Karpas-422 (cell line): ENCODE measurements around the gene ARHGAP19. TPM values are rescaled to one million over a fixed set of nuclear protein-coding genes. Genes with fewer than 3 reads are reported as not detected.

ENCODE experiments used
- DNase-seq: peaks from one replicate; pipeline ENCODE4 v3.0.0-alpha.2; 2015
- H2AFZ ChIP-seq: fragments of 200-600 bp; sonication (generic); 2 replicates; pipeline ENCODE4 v1.6.1; 2014; ENCODE audit warnings: antibody characterized with exemption, low read length, mixed read lengths
- H3K27ac ChIP-seq: fragments of 200-600 bp; sonication (generic); 2 replicates; pipeline ENCODE4 v1.5.1; 2014; ENCODE audit warnings: mild to moderate bottlenecking, low read length, moderate library complexity
- H3K27me3 ChIP-seq: fragments of 200-600 bp; sonication (generic); 2 replicates; pipeline ENCODE4 v1.6.1; 2014; ENCODE audit warnings: low read length, mixed read lengths
- H3K36me3 ChIP-seq: fragments of 200-600 bp; sonication (generic); 2 replicates; pipeline ENCODE4 v1.6.1; 2014; ENCODE audit warnings: low read length, mixed read lengths; ENCODE audit not compliant: insufficient read depth
- H3K4me1 ChIP-seq: fragments of 200-600 bp; sonication (generic); 2 replicates; pipeline ENCODE4 v1.6.1; 2014; ENCODE audit warnings: mild to moderate bottlenecking, low read length, mixed read lengths
- H3K4me2 ChIP-seq: fragments of 200-600 bp; sonication (generic); 2 replicates; pipeline ENCODE4 v1.6.1; 2014; ENCODE audit warnings: low read length, low read depth, mild to moderate bottlenecking; ENCODE audit not compliant: poor library complexity, severe bottlenecking
- H3K4me3 ChIP-seq: fragments of 200-600 bp; sonication (generic); 2 replicates; pipeline ENCODE4 v1.5.1; 2014; ENCODE audit warnings: mild to moderate bottlenecking, antibody characterized with exemption, low read length, mixed read lengths
- H3K79me2 ChIP-seq: fragments of 200-600 bp; sonication (generic); 2 replicates; pipeline ENCODE4 v1.6.1; 2014; ENCODE audit warnings: mild to moderate bottlenecking, low read length, mixed read lengths
- H3K9ac ChIP-seq: fragments of 200-600 bp; sonication (generic); 2 replicates; pipeline ENCODE4 v1.6.0; 2014; ENCODE audit warnings: low read length
- H3K9me2 ChIP-seq: fragments of 200-600 bp; sonication (generic), shearing (Covaris generic); replicated peaks from 2 replicates; pipeline ENCODE4 v1.6.0; 2014; ENCODE audit warnings: mild to moderate bottlenecking, low read length, moderate library complexity; ENCODE audit not compliant: insufficient read depth
- H3K9me3 ChIP-seq: fragments of 300-700, 200-600 bp; sonication (generic); 2 replicates; pipeline ENCODE4 v1.6.1; 2014; ENCODE audit warnings: low read length, mixed read lengths
- H4K20me1 ChIP-seq: fragments of 200-600 bp; sonication (generic); 2 replicates; pipeline ENCODE4 v1.6.1; 2014; ENCODE audit warnings: mild to moderate bottlenecking, antibody characterized with exemption, low read length, low read depth; ENCODE audit not compliant: insufficient read depth
- total RNA-seq: library from RNA; depleted of rRNA; stranded (reverse); fragments of >200 nt; shearing (Covaris generic); gene quantifications from 2 replicates; pipeline ENCODE4 v1.2.3, GENCODE V29; 2014; ENCODE audit warnings: low replicate concordance

ARHGAP19 gene
- total RNA-seq, 1 experiment from 2014 or later: 10.4 TPM

DNA sequence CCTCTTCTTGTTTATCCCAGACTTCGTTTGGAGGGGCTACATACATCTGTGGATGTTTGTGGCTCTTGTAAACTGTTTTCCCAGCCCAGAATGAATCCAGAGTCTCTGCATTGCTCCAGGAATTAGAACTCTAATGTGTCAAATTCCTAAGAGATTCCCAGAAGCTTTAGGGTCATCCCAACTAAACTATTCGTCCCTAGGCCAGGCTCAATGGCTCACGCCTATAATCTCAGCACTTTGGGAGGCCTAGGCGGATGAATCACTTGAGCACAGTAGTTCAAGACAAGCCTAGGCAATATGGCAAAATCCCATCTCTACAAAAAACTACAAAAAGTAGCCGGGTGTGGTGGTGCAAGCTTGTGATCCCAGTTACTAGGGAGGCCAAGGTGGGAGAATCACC lies 28.5 kb downstream of the ARHGAP19 start:
- H3K27me3 ChIP-seq: no peaks in the 10 kb centered on the region
- no peak overlapping the region for H3K4me3 ChIP-seq
- H3K27ac ChIP-seq: no peak overlapping the region
- no peak overlapping the region for H3K4me2 ChIP-seq
- no peak overlapping the region for H3K9ac ChIP-seq
- no peaks in the 10 kb centered on the region for H3K9me2 ChIP-seq
- no peaks in the 10 kb centered on the region for H3K36me3 ChIP-seq
- H2AFZ ChIP-seq: no peak overlapping the region
- 0 out of 2 replicates have a peak, but pooled peaks cover 9% of the 10 kb centered on the region for H3K79me2 ChIP-seq
- H3K9me3 ChIP-seq: no peaks in the 10 kb centered on the region
- H4K20me1 ChIP-seq: no peaks in the 10 kb centered on the region
- no peaks in the 10 kb centered on the region for H3K4me1 ChIP-seq
- DNase-seq: no peak

GRCh38 chr10:97261656-97262055 lies 30.8 kb downstream of the ARHGAP19 start:
- H3K9me2 ChIP-seq: no peaks in the 10 kb centered on the region
- H2AFZ ChIP-seq: no peak overlapping the region
- no peaks in the 10 kb centered on the region for H3K36me3 ChIP-seq
- H3K27me3 ChIP-seq: no peaks in the 10 kb centered on the region
- 0 out of 2 replicates have a peak, but pooled peaks cover 2% of the 10 kb centered on the region for H3K79me2 ChIP-seq
- no peak overlapping the region for H3K27ac ChIP-seq
- no peaks in the 10 kb centered on the region for H4K20me1 ChIP-seq
- H3K9me3 ChIP-seq: no peaks in the 10 kb centered on the region
- no peak overlapping the region for H3K9ac ChIP-seq
- H3K4me3 ChIP-seq: no peak overlapping the region
- no peak for DNase-seq
- no peaks in the 10 kb centered on the region for H3K4me1 ChIP-seq
- no peak overlapping the region for H3K4me2 ChIP-seq

DNA sequence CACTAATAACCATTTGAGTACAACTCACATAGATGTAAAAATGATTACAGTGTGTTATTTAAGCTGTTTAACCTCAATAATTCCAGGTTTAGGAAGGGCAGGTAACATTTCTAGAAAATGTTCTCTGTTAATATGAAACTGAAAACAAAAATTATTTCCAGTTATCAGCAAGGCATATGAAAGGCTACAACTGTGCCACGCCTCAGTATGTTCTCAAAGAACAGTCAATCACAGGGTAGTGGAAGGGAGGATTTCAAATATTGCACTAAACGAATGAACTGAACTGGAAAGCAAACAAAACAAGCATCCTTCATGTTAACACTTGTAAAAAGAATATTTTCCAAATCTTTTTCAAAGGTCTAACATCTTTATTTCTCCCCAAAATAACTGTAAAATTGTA lies 31.3 kb downstream of the ARHGAP19 start:
- Histone ChIP-seq H3K4me2 (no peak overlapping the region), H3K4me1 (no peaks in the 10 kb centered on the region), H3K27ac (no peak overlapping the region), H3K36me3 (no peaks in the 10 kb centered on the region), H3K4me3 (no peak overlapping the region), H4K20me1 (no peaks in the 10 kb centered on the region), H3K9ac (no peak overlapping the region), H3K9me3 (no peaks in the 10 kb centered on the region), H3K27me3 (no peaks in the 10 kb centered on the region), H3K79me2 (0 out of 2 replicates have a peak, but pooled peaks cover 2% of the 10 kb centered on the region), H2AFZ (no peak overlapping the region), H3K9me2 (no peaks in the 10 kb centered on the region)
- no peak for DNase-seq

DNA sequence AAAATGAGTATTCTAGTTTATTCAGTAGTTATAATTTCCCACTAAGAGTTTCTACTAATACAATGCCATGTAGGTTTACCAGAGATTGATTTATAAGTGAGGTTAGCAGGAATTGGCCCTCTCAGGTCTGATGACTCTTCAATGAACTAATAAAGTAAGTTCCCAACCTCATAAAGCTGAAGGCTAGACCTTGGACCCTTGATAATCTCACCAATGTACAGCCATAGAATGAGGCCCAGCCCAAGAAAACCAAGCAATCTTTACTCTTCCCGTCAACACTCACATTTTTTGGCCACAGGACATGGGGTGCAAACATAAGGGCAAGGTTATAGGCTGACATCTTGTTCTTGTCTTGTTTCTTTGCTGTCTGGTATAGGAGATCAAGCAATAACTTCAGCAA lies 33.3 kb downstream of the ARHGAP19 start:
- no peaks in the 10 kb centered on the region for H3K9me3 ChIP-seq
- H3K4me2 ChIP-seq: no peak overlapping the region
- DNase-seq: no peak
- H3K4me3 ChIP-seq: no peak overlapping the region
- H3K79me2 ChIP-seq: no peaks in the 10 kb centered on the region
- no peak overlapping the region for H3K27ac ChIP-seq
- H3K27me3 ChIP-seq: no peaks in the 10 kb centered on the region
- no peak overlapping the region for H2AFZ ChIP-seq
- H3K36me3 ChIP-seq: peaks cover 8% of the 10 kb centered on the region
- no peaks in the 10 kb centered on the region for H4K20me1 ChIP-seq
- H3K9ac ChIP-seq: no peak overlapping the region
- no peaks in the 10 kb centered on the region for H3K4me1 ChIP-seq
- no peaks in the 10 kb centered on the region for H3K9me2 ChIP-seq

GRCh38 chr10:97256356-97256755 lies 36.1 kb downstream of the ARHGAP19 start:
- Histone ChIP-seq H3K27ac (no peak overlapping the region), H3K9ac (no peak overlapping the region), H3K79me2 (no peaks in the 10 kb centered on the region), H3K4me1 (peaks cover 7% of the 10 kb centered on the region), H4K20me1 (no peaks in the 10 kb centered on the region), H3K9me3 (no peaks in the 10 kb centered on the region), H3K9me2 (no peaks in the 10 kb centered on the region), H3K4me2 (no peak overlapping the region), H2AFZ (no peak overlapping the region), H3K27me3 (no peaks in the 10 kb centered on the region), H3K36me3 (peaks cover 8% of the 10 kb centered on the region), H3K4me3 (no peak overlapping the region)
- DNase-seq: no peak

- Histone ChIP-seq H3K79me2 (no peaks in the 10 kb centered on the region), H3K9me3 (no peaks in the 10 kb centered on the region), H2AFZ (no peak overlapping the region), H4K20me1 (no peaks in the 10 kb centered on the region), H3K4me2 (no peak overlapping the region), H3K27ac (no peak overlapping the region), H3K4me3 (no peak overlapping the region), H3K9ac (no peak overlapping the region), H3K36me3 (peaks cover 8% of the 10 kb centered on the region), H3K27me3 (no peaks in the 10 kb centered on the region), H3K9me2 (no peaks in the 10 kb centered on the region), H3K4me1 (peaks cover 7% of the 10 kb centered on the region)
- DNase-seq: no peak
Observed at GRCh38 chr10:97255512-97256293, 36.7 kb downstream of the ARHGAP19 start.

- no peak for DNase-seq
- no peaks in the 10 kb centered on the region for H4K20me1 ChIP-seq
- no peak overlapping the region for H3K4me2 ChIP-seq
- no peak overlapping the region for H2AFZ ChIP-seq
- H3K36me3 ChIP-seq: peaks cover 8% of the 10 kb centered on the region
- H3K4me1 ChIP-seq: peaks cover 7% of the 10 kb centered on the region
- H3K9me3 ChIP-seq: no peaks in the 10 kb centered on the region
- H3K9ac ChIP-seq: no peak overlapping the region
- H3K4me3 ChIP-seq: no peak overlapping the region
- H3K27ac ChIP-seq: no peak overlapping the region
- H3K79me2 ChIP-seq: no peaks in the 10 kb centered on the region
- no peaks in the 10 kb centered on the region for H3K9me2 ChIP-seq
- H3K27me3 ChIP-seq: no peaks in the 10 kb centered on the region
Observed at GRCh38 chr10:97254694-97255093, 37.7 kb downstream of the ARHGAP19 start.

DNA sequence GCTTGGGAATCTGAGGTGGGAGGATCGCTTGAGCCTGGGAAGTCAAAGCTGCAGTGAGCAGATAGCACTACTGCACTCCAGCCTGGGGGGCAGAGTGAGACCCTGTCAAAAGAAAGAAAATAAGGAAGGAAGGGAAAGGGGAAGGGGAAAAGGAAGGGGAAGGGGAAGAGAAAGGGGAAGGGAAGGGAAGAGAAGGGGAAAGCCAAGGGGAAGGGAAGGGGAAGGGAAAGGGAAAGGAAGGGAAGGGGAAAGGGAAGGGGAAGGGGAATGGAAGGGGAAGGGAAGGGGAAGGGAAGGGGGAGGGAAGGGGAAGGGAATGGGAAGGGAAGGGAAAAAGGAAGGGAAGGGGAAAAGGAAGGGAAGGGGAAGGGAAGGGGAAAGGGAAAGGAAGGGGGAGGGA lies 41.5 kb downstream of the ARHGAP19 start:
- H4K20me1 ChIP-seq: no peaks in the 10 kb centered on the region

More for the DNA sequence above, 41.5 kb downstream of the ARHGAP19 start:
- Histone ChIP-seq H3K4me2 (no peak overlapping the region), H3K4me3 (no peak overlapping the region), H3K79me2 (no peaks in the 10 kb centered on the region), H3K9me3 (no peaks in the 10 kb centered on the region), H3K27me3 (no peaks in the 10 kb centered on the region), H2AFZ (no peak overlapping the region), H3K36me3 (peaks cover 8% of the 10 kb centered on the region), H3K4me1 (peaks cover 7% of the 10 kb centered on the region), H3K27ac (no peak overlapping the region), H3K9me2 (no peaks in the 10 kb centered on the region), H3K9ac (no peak overlapping the region)
- DNase-seq: no peak
